Stimulated activated CD4-positive, alpha-beta T cell treated with anti-CD3 and anti-CD28 coated beads, Interleukin-15, amount 100 ng/mL, for 48 hours (primary cell): ENCODE measurements around the gene RNF168.
"Not testable (repeated sequence)": the region's sequence is repeated elsewhere in the genome, so short reads cannot be mapped to it uniquely, and the experiment has no call there.

Experiments
- DNase-seq, 2 donors: peaks; one replicate each; pipeline ENCODE4 v3.0.0-alpha.2; 2020; ENCODE audit warnings: low read depth in 2 of 2

RNF168 gene, protein sequence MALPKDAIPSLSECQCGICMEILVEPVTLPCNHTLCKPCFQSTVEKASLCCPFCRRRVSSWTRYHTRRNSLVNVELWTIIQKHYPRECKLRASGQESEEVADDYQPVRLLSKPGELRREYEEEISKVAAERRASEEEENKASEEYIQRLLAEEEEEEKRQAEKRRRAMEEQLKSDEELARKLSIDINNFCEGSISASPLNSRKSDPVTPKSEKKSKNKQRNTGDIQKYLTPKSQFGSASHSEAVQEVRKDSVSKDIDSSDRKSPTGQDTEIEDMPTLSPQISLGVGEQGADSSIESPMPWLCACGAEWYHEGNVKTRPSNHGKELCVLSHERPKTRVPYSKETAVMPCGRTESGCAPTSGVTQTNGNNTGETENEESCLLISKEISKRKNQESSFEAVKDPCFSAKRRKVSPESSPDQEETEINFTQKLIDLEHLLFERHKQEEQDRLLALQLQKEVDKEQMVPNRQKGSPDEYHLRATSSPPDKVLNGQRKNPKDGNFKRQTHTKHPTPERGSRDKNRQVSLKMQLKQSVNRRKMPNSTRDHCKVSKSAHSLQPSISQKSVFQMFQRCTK

DNA sequence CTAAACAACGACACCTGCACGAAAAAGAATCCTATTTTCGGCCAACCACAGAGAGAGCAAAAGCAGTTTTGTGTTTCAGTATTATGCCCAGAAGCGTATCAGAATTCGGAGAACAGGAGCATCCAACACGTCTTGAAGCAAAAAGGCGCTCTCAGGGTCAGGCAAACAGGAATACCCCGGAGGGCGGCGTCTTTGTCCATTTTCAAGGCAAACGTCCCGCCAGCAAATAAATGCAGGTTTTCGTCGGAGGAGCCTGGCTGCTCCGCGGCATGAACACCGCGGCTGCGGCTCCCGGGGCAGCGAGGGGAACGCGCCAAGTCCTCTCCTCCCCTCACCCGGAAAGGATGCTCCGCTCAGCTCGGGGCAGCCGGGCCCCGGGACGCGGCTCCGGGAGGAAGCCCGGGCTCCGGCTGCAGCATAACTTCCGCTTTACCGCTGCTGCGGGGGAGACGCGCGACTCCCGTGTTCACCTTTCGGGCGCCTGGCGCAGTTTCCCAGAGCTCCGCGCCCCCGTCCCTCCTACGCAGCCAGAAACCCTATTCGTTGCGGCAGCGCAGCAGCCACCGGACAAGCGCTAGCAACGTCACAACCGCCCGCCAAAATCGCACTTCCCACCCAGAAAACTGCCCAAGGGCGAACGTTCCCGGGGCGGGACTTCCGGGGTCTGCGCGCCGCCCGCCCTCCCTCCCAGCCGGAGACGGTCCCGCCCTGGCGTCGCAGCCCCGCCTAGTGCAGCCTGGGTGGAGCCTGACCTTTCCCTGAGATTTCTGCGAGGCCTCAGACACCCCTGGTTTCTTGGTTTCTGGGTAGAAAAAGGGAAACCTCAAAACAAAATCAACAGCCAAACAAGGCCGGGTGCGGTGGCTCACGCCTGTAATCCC, at the start of gene RNF168:
Gene RNF168, minus strand, starts transcription at position 573 of the 881 bp plus-strand sequence. CDS start 595 bp downstream, outside the sequence.
- peak; percentile 94 for DNase-seq

DNA sequence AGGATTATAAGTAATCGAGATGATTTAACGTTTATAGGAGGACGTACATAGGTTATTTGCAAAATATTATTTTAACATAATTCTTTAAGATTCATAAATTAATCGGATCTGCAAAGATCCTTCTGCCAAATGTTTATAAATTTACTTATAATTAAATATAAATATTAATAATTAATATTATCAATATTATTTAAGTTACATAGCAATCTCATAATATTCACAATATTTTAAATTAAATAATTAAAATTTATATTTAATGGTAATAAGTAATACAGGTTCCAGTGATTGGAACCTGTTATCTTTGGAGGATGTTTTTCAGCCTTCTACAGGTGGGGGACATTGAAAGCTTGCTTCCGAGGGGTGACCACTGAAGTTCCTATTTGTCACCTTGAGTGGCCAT, 48.7 kb upstream of the RNF168 start:
- DNase-seq, result no peak

DNA sequence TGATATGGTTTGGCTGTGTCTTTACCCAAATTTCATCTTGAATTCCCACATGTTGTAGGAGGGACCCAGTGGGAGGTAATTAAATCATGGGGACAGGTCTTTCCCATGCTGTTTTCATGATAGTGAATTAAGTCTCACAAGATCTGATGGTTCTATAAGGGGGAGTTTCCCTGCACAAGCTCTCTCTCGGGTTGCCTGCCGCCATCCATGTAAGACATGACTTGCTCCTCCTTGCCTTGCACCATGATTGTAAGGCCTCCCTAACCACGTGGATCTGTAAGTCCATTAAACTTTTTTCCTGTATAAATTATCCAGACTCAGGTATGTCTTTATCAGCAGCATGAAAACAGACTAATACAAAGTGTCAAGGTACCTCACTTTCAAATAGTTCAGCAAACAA, 46.6 kb upstream of the RNF168 start:
- DNase-seq, result not testable (repeated sequence)

DNA sequence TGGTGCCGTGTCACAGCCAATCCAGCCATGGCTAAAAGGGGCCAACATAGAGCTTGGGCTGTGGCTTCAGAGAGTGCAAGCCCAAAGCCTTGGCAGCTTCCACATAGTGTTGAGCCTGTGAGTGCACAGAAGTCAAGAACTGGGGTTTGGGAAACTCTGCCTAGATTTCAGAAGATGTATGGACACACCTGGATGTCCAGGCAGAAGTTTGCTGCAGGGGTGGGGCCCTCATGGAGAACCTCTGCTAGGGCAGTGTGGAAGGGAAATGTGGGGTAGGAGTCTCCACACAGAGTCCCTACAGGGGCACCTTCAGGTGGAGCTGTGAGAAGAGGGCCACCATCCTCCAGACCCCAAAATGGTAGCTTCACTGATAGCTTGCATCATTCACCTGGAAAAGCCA, 45.7 kb upstream of the RNF168 start:
- not testable (repeated sequence) for DNase-seq

DNA sequence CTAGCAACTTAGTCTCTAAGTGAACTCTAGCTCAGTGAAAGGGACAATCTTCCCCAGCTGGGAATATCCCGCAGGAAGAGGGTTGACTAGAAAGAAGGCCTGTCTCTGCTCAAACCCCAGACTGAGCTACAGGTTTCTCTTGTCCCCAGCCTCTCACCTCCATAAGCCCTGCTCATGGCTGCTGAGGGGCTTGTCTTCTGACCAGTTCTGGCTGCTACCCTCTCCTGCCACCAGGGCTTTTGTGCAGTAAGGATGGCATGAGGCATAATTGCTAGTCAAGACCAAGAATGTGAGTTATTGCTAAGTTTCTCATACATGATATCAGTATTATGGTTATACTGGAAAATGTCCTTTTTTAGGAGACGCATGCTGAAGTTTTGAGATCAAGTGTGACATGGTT, 43.5 kb upstream of the RNF168 start:
- DNase-seq, result no peak

DNA sequence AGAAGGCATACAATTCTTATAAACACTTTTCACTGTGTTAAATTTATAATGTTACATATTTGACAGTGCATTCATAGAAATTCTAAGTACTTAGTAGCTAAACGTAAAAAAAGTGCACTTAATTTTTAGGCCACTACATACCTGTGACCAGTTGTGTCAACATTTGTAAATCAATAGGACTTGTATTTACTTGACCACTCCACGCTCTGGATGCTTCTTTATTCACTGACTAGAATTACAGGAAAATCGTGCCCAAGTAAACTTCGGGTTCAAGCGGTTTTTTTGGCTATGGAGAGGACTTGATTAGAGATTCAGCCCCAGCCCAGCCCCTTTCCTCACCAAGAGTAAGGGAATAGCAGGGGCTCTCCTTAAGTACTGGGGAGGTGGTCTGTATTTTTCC, 43.0 kb upstream of the RNF168 start:
- DNase-seq, result no peak

DNA sequence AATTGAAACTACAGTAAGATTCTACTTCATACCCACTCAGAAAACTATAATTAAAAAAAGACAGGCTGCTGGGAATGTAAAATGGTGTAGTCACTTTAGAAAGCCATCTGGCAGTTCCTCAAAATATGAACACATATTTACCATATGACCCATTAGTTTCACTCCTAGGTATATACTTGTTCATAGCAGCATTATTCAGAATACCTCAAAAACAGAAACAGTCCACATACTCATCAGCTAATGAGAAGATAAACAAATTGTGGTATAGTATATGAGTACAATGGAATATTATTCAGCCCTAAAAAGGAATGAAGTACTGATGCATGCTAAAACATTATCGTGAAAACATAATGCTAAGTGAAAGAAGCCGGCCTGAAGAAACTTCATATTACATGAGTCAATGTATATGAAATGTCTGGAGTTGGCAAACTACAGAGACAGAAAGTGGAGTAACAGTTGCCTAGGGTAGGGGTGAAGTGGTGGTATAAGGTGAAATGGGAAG, 41.0 kb upstream of the RNF168 start:
- DNase-seq, result no peak

DNA sequence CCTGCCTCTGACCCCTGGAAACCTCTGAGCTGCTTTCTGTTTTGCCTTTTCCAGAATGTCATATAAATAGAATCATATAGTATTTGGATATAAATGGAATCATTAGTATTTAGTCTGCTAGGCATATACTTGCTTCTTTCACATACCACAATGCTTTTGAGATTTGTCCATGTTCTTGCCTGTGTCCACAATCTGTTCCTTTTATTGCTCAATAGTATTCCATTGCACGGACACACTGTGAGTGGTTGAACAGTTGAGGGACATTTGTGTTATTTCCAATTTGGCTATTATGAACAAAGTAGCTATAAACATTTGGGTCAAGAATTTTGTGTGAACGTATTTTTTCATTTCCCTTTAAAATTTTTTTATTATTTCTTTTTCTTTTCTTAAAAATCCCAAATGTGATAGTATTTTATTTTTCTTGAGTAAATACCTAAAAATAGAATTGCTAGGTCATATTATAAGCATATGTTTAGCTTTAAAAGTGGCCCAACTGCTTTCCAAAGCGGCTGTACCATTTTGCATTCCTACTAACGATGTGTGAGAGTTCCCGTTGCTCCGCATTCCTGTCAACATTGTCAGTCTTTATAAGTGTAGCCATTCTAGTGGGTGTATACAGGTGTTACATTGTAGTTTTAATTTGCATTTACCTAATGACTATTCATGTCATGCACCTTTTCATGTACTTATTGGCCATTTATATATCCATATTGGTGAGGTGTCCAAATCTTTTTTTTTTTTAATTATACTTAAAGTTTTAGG, 38.3 kb upstream of the RNF168 start:
- DNase-seq, result no peak

DNA sequence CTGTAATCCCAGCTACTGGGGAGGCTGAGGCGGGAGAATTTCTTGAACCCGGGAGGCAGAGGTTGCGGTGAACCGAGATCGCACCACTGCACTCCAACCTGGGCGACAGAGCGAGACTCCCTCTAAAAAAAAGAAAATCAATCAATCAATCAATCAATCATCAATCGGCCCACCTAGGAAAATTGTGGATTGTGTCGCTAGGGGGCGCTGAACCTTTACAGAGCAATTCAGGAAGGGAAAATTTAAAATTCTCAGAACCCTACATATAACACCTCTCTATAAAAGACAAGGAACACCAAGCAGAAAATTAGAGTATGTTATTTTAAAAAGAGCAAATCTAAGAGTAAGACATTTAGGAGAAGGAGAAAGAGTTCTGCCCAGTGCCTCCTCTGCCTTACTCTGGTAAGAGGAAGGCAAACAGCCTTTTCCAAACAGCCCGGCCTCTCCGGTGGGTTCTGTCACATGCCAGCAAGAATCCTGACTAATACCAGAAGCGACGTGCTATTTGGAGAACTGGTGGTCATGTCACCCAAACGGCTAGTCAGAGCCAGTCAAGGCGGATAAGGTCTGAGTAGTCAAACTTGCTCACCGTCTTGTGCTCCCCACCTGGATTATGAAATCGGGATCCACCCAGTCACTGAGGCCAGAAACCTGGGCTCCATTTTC, 33.9 kb upstream of the RNF168 start:
- DNase-seq, result peak in 1 of 2 donors; percentile 52

DNA sequence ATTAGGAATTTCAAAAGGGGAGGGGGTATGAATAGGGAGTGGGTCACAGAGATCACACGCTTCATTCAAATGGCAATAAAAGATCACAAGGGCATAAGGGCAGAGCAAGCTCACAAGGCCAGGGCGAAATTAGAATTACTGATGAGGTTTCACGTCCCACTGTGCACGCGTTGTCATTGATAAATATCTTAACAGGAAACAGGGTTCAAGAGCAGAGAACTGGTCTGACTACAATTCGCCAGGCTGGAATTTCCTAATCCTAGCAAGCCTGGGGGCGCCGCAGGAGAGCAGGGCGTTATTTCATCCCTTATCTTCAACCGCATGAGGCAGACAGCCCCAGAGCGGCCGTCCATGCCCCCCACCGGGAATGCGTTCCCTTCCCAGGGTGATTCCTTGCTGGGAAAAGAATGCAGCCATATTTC, 29.7 kb upstream of the RNF168 start:
- no peak for DNase-seq

DNA sequence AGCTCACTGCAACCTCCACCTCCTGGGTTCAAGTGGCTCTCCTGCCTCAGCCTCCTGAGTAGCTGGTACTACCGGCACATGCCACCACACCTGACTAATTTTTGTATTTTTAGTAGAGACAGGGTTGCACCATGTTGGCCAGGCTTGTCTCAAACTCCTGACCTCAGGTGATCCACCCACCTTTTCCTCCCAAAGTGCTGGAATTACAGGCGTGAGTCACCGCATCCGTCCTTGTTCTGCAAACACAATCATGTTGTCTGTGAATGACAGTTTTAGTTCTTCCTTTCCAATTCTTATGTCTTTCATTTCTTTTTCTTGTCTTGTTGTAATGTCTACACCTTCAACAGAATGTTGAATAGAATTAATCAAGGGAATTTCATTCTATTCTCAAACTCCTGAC, 27.9 kb upstream of the RNF168 start:
- DNase-seq, result no peak

DNA sequence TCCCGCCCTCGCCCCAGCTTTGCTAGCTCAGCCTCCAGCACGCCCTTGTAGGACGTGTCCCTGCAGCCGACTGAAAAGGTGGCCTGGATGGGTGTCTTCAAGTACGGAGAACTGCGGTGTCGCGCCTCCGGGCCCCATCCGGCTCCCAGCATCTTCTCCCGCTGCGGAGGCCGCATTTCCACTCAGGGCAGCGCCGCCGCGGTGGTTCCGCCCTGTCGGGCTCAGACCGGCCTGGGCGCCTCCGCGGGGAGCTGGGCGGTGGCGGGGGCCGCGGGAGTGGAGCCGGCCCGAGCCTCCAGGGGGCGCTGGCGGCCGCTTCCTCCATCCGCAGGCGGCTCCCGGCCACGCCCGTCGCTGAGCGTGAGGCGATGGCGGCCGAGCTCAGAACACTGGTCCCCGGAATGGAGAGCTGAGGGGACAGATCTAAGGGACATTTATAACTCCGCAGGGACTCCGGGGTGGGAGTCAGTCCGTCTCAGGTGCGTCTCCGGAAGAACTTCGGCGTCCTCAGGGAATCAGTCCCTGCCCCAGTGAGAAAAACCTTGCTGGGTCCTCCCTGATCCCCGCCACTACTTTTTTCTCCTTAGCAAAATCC, 25.2 kb upstream of the RNF168 start:
- DNase-seq, result peak; percentile 64 to 87

DNA sequence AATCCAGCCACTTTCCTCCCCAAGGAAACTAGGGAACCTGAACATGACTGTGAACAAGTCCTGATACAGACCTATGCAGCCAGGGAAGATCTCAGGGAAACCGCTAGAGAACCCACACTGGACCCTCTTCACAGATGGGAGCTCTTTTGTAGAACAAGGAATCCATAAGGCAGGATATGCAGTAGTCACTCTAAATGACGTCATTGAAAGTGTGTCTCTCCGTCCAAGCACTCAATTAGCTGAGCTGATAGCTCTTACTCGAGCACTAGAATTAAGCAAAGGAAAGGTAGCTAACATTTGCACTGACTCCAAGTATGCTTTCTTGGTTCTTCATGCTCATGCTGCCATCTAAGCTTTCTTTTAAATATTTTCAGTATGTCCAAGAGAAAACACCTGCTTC, 21.6 kb upstream of the RNF168 start:
- no peak for DNase-seq

DNA sequence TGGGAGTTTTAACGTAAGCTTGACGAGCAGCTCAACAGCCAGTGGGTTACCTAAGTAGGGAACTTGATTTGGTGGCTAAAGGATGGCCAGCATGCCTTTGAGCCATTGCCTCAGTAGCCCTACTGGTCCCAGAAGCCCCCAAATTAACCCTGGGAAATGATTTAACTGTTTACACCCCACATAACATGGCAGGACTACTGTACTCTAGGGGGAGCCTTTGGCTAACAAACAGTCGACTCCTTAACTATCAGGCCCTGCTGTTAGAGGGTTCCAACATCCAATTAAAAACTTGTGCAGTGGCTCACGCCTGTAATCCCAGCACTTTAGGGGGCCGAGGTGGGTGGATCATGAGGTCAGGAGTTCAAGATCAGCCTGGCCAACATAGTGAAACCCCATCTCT, 21.0 kb upstream of the RNF168 start:
- no peak for DNase-seq

DNA sequence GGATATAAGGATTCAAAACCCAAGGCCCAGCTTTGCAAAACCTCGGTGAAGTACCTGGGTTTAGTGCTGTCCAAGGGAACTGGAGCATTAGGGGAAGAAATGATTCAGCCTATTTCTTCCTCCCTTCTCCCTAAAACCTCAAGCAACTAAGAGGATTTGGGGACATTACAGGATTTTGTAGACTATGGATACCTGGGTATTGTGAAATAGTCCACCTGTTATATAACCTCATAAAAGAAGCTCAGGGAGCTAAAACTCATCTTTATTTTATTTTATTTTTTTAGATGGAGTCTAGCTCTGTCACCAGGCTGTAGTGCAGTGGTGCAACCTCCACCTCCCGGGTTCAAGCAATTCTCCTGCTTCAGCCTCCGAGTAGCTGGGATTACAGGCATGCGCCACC, 20.3 kb upstream of the RNF168 start:
- DNase-seq, result no peak

DNA sequence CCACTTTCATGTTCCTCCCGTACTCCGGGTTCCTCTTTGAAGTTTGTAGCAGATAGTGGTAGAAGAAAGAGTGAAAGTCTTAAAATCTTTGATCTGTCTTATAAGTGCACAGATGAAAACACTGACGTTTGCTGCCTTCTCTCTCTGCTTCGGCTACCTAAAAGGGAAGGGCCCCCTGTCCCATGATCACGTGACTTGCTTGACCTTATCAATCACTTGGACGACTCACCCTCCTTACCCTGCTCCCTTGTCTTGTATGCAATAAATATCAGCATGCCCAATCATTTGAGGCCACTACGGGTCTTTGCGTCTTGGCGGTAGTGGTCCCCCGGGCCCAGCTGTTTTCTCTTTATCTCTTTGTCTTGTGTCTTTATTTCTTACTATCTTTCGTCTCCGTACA, 17.7 kb upstream of the RNF168 start:
- DNase-seq, result not testable (repeated sequence)

DNA sequence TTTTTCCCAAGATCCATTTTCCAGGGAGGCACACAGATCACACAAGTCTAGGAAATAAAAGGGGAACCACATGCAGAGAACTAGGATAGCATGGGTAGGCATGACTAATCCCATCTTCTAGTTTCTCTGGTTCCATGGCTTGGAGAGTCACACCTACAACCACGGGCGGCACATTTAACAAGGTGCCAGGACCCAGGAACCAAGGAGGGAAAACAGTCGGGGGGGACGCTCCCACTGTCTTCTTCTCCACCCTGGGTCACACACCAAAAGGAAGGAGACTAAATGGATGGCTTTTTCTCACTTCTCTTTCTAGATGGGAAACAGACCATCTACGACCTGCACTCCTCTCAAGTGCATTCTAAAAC, 16.1 kb upstream of the RNF168 start:
- DNase-seq, result no peak

DNA sequence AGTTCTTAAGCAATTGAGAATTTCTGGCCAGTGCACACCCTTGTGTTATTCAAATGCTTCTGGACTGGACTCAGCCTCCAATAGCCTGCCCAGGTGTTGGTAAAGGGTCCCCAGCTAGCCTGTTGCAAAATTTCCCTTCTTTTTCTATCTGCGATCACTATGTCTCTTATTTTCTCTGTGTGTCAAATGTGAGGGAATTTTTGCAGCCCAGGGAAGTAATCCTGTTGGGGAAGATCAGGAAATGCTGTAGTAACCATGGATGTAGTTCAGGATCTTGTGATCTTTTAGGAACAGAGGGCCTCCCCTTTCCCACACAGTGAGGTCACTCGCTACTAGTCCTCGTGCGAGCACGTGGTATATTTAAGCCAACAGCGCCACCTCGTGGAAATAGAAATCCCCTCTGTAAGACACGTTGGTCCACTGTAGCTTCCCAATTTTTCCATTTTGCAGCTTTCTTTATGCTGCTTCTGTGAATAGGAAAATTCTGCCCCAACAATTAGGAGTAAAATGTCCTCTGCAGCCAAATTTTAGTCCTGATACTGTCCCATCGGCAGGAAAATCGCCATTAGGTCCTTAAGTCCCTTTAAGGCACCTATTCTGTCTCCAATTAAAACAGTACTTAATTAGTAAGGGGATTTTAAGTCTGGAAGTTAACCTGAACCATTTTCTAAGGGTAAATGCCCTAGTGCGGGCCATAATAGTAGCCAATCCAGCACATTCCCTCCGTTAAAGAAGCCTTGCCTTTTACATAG, 15.6 kb upstream of the RNF168 start:
- peak in 1 of 2 donors; percentile 71 for DNase-seq

DNA sequence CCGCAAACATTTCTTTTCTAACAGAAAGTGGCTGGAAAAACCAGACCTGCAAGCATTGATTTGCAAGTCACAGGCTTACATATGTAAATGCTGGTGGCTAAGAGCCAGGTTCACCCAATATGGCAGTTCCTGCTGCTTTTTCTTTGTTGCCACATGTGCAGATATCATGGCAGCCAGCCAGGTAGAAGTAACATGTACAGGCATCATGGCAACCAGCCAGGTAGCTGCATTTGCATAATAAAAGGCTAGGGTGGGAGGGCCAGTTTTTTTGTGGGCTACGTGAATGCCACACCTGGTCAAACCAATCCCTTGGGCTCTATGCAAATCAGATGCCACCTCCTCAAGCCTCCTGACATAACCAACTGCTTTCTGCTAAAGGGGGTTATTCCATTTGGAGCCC, 14.4 kb upstream of the RNF168 start:
- no peak for DNase-seq
